Spleen (tissue), 13 donors: ENCODE measurements around the gene PDZK1IP1. TPM values are rescaled to one million over a fixed set of nuclear protein-coding genes. Genes with fewer than 3 reads are reported as not detected.

Experiments used
- DNase-seq: peaks from one replicate; pipeline ENCODE4 v3.0.0-alpha.2; 2020
- H3K27ac ChIP-seq, 8 donors: fragments of 200-600 bp; sonication (generic) in 7 of 8; 1 replicate in 4 of 8; 2 replicates in 4 of 8; pipeline versions ENCODE4 v1.5.0 to v1.8.0; 2016 to 2021; ENCODE audit warnings: inconsistent platforms in 4 of 8, mild to moderate bottlenecking in 4 of 8, moderate library complexity in 1 of 8
- H3K27me3 ChIP-seq, 7 donors: fragments of 200-600 bp; sonication (generic) in 6 of 7; replicated peaks in 1 of 7; 1 replicate in 4 of 7; 2 replicates in 3 of 7; pipeline versions ENCODE4 v1.5.0 to v1.8.0; 2016 to 2021; ENCODE audit warnings: inconsistent platforms in 3 of 7, mild to moderate bottlenecking in 1 of 7
- H3K36me3 ChIP-seq, 6 donors: fragments of 200-600 bp; sonication (generic) in 5 of 6; 1 replicate in 4 of 6; 2 replicates in 2 of 6; pipeline versions ENCODE4 v1.5.0 to v1.8.0; 2016 to 2021; ENCODE audit warnings: inconsistent platforms in 2 of 6
- H3K4me1 ChIP-seq, 6 donors: fragments of 200-600 bp; sonication (generic) in 5 of 6; 1 replicate in 3 of 6; 2 replicates in 3 of 6; pipeline versions ENCODE4 v1.5.0 to v1.8.0; 2016 to 2021; ENCODE audit warnings: inconsistent platforms in 3 of 6
- H3K4me3 ChIP-seq, 8 donors: fragments of 200-600 bp; sonication (generic) in 7 of 8; 1 replicate in 4 of 8; 2 replicates in 4 of 8; pipeline versions ENCODE4 v1.5.0 to v1.8.0; 2016 to 2021; ENCODE audit warnings: inconsistent platforms in 4 of 8, mild to moderate bottlenecking in 4 of 8, moderate library complexity in 2 of 8
- H3K9me3 ChIP-seq, 8 donors: fragments of 200-600 bp; sonication (generic) in 7 of 8; 1 replicate in 4 of 8; 2 replicates in 4 of 8; pipeline versions ENCODE4 v1.5.0 to v1.8.0; 2016 to 2021; ENCODE audit warnings: inconsistent platforms in 4 of 8
- POLR2A ChIP-seq, 3 donors: fragments of 450-650 bp; IDR thresholded peaks; one replicate each; pipeline ENCODE4 v1.5.1; 2017; ENCODE audit warnings: antibody characterized with exemption in 3 of 3, mild to moderate bottlenecking in 1 of 3
- POLR2AphosphoS5 ChIP-seq, 3 donors: sonication (generic); formaldehyde crosslinking; IDR thresholded peaks; one replicate each; pipeline ENCODE4 v1.5.1; 2017; ENCODE audit warnings: antibody characterized with exemption in 3 of 3
- WGBS, 5 donors: extraction: QIAGEN DNeasy Blood & Tissue Kit in 3 of 5; methylation state at CpG; one replicate each; pipeline versions ENCODE4 v1.1.5 to v1.1.7; 2013 to 2018; 5-methylcytosine and 5-hydroxymethylcytosine counted together
- intact Hi-C: fragments of 100-400 bp; cut with DNase I; formaldehyde crosslinking; loops from one replicate; pipeline ENCODE4 v1.15.0; 2023; ENCODE audit warnings: low total_unique reads
- long read RNA-seq, 2 donors: transcript quantifications; one replicate each; lab custom pipeline, GENCODE V29; 2026
- polyA plus RNA-seq, 3 donors: library from polyadenylated mRNA; stranded (reverse); fragments of 200-250 nt; gene quantifications; one replicate each; pipeline ENCODE4 v1.2.1, GENCODE V29; 2013
- total RNA-seq, 7 donors: library from RNA; depleted of rRNA in 3 of 7; stranded (reverse); fragments of >200 nt in 3 of 7; fragmentation: NEBNext Ultra II Directional in 4 of 7; extraction: Animal tissue kit (Norgen Biotek cat#: 25700) in 4 of 7; gene quantifications; one replicate each; pipeline versions ENCODE4 v1.1.0 to v1.2.1, GENCODE V29; 2016 to 2021
- TF ChIP-seq, protein P1 (sequence below), 11 experiments: fragments of 200-600 bp in 7 of 11; fragments of 450-650 bp in 4 of 11; sonication (generic) in 4 of 11; IDR thresholded peaks in 8 of 11; conservative IDR thresholded peaks in 3 of 11; 1 replicate in 7 of 11; 2 replicates in 4 of 11; pipeline versions ENCODE4 v1.4.0 to v1.8.0; 2016 to 2021; ENCODE audit warnings: antibody characterized with exemption in 11 of 11, inconsistent platforms in 4 of 11, mild to moderate bottlenecking in 1 of 11
- donor health status: healthy with polysubstance abuse.
- donor health status: DM: no; HTN: no; CAD: no; lungs with moderate emphysema.
- donor health status: DM: no; HTN: no; CAD: no.
- donor health status: Bipolar disorder and iron deficiency.
- donor health status: healthy.
- donor health status: DM: no; HTN: no; CAD: no.
- donor health status: DM: yes; HTN: yes; CAD: no.

Gene PDZK1IP1, protein sequence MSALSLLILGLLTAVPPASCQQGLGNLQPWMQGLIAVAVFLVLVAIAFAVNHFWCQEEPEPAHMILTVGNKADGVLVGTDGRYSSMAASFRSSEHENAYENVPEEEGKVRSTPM
- total RNA-seq (10 to 100 TPM in 1 of 7 donors, 1 to 10 TPM in 5, under 1 TPM in 1; 0.76 to 11.0 (median 4.0) TPM), polyA plus RNA-seq (1 to 10 TPM in 1 of 3 donors, under 1 TPM in 2; 0.22 to 8.3 (median 0.41) TPM)
- long read RNA-seq, donor 1, partial matches to known transcripts, result 0 of 2 reads
- long read RNA-seq, donor 1, other reads (novel, unspliced or antisense), result 0 of 2 reads
- long read RNA-seq, donor 2, partial matches to known transcripts, result 0 of 1 reads
- long read RNA-seq, donor 2, other reads (novel, unspliced or antisense), result 0 of 1 reads

GRCh38 chr1:47189844-47190508 is at the start of gene PDZK1IP1:
Gene PDZK1IP1 (minus strand): TSS chr1:47190036. CDS start chr1:47189932, 104 bp downstream.
- intact Hi-C loops, result loop anchor here (5.0 to 10.0 kb wide), 2 partner anchors 72 to 235 kb away; no protein-coding TSS in a partner anchor
- H3K4me3 ChIP-seq, result no peak within 1 kb of the TSS

GRCh38 chr1:47238935-47239592 is 49.2 kb upstream of the PDZK1IP1 start:
- Histone ChIP-seq H3K36me3 (no peaks in the 10 kb centered on the region), H3K4me1 (peaks cover 0 to 29% (median 12%) of the 10 kb centered on the region in 6 donors), H3K27me3 (peaks cover 0 to 52% (median 9%) of the 10 kb centered on the region in 7 donors), H3K9me3 (no peaks in the 10 kb centered on the region), H3K27ac (no peak overlapping the region), H3K4me3 (no peak overlapping the region)
- TF ChIP-seq POLR2AphosphoS5 (IDR thresholded peaks at IDR 0.05) (no peak), POLR2A (IDR thresholded peaks at IDR 0.05) (no peak)
- TF ChIP-seq, protein P1, sequence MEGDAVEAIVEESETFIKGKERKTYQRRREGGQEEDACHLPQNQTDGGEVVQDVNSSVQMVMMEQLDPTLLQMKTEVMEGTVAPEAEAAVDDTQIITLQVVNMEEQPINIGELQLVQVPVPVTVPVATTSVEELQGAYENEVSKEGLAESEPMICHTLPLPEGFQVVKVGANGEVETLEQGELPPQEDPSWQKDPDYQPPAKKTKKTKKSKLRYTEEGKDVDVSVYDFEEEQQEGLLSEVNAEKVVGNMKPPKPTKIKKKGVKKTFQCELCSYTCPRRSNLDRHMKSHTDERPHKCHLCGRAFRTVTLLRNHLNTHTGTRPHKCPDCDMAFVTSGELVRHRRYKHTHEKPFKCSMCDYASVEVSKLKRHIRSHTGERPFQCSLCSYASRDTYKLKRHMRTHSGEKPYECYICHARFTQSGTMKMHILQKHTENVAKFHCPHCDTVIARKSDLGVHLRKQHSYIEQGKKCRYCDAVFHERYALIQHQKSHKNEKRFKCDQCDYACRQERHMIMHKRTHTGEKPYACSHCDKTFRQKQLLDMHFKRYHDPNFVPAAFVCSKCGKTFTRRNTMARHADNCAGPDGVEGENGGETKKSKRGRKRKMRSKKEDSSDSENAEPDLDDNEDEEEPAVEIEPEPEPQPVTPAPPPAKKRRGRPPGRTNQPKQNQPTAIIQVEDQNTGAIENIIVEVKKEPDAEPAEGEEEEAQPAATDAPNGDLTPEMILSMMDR (IDR thresholded peaks at IDR 0.05 in 8 of 11, conservative IDR thresholded peaks at IDR 0.05 in 3 of 11), result no peak
- 45 to 57% (median 53%) methylated on average over 5 of the region's 5 CpGs for WGBS, 5 donors
- no peak for DNase-seq
- intact Hi-C loops, result no loop called here

More at GRCh38 chr1:47189844-47190508, at the start of gene PDZK1IP1:
- Histone ChIP-seq H3K27ac (peak within 1 kb of the TSS in 3 of 8 donors; percentile 11 to 54 (median 15)), H3K27me3 (no peaks in the 10 kb centered on the region), H3K36me3 (no peaks in the 10 kb centered on the region), H3K9me3 (no peaks in the 10 kb centered on the region), H3K4me1 (peaks cover 0 to 30% (median 11%) of the 10 kb centered on the region in 6 donors)
- peak; percentile 69 for DNase-seq
- TF ChIP-seq, protein P1 (IDR thresholded peaks at IDR 0.05 in 8 of 11, conservative IDR thresholded peaks at IDR 0.05 in 3 of 11), result no peak
- TF ChIP-seq POLR2AphosphoS5 (IDR thresholded peaks at IDR 0.05) (no peak), POLR2A (IDR thresholded peaks at IDR 0.05) (no peak)
- 54 to 70% (median 59%) methylated on average over 16 of the region's 16 CpGs for WGBS, 5 donors

- WGBS, 5 donors, result 46 to 58% (median 54%) methylated on average over 4 of the region's 4 CpGs
- no peaks in the 10 kb centered on the region for H3K9me3 ChIP-seq
- H3K27me3 ChIP-seq, result peaks cover 4 to 70% (median 38%) of the 10 kb centered on the region in 7 donors
- intact Hi-C loops, result no loop called here
- peaks cover 0 to 38% (median 31%) of the 10 kb centered on the region in 6 donors for H3K4me1 ChIP-seq
- TF ChIP-seq, protein P1 (IDR thresholded peaks at IDR 0.05 in 8 of 11, conservative IDR thresholded peaks at IDR 0.05 in 3 of 11), result no peak
- TF ChIP-seq POLR2AphosphoS5 (IDR thresholded peaks at IDR 0.05), result no peak
- no peak for TF ChIP-seq POLR2A (IDR thresholded peaks at IDR 0.05)
- no peaks in the 10 kb centered on the region for H3K36me3 ChIP-seq
- no peak overlapping the region for H3K4me3 ChIP-seq
- peak overlapping the region in 4 of 8 donors; percentile 1 to 43 (median 12) for H3K27ac ChIP-seq
- DNase-seq, result no peak
Measured at GRCh38 chr1:47235806-47236205, 46.0 kb upstream of the PDZK1IP1 start.
